ENCODE data around the gene NCK2. TPM values are rescaled to one million over a fixed set of nuclear protein-coding genes. Genes with fewer than 3 reads are reported as not detected.

Gene NCK2
- total RNA-seq, 4 donors from 2014 or later = 56.1 to 69.6 (median 58.7) TPM

- 83 to 91% methylated on average over 4 of the region's 4 CpGs for WGBS, 2 donors
- intact Hi-C loops (cut with DNase I; ENCODE audit: low total_unique reads) = no loop called here
- H3K4me3 ChIP-seq (ENCODE audit: low read depth, poor library complexity, severe bottlenecking) = no peak overlapping the region
Measured at GRCh38 chr2:105774781-105775337, 30.1 kb downstream of the NCK2 start.

DNA sequence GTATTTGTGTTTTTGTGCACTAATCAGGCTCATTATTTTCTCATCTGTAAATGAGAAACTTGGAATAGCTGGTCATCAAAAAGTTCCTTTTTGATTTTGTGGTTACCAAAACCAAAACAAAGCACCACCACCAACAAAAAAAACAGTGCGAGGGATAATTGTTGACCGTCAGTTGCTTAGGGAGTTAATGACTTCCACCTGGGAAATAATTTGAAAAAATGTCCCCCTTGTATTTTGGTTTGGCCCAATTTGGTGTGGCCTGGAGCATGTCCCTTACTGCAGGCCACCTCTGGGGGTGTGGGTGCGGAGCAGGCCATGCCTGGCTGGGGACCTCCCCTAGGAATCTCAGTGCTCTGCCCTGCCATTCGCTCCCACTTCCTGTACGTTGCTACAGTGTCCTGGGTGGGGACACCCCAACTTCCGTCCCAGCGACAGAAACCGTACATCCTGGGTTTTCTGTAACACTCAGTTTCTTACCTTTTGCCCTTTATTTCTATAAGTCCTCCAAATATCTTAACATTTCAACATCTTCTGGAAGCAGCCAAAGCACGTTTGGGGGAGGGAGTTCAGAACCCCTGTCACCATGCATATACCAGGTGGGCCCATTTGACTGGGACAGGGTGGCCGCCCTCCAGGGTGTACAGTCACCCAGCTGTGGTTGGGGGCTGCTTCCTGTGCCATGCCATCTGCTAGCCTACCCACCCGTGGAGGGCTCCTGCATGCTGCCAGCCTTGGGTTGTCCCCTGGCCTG lies 31.3 kb downstream of the NCK2 start:
- H3K4me3 ChIP-seq (ENCODE audit: low read depth, poor library complexity, severe bottlenecking) = no peak overlapping the region
- 68 to 72% methylated on average over 11 of the region's 11 CpGs for WGBS, 2 donors
- DNase-seq (ENCODE audit: low spot score in 2 of 2) = peak in 1 of 2 donors; percentile 83
- intact Hi-C loops (cut with DNase I; ENCODE audit: low total_unique reads) = no loop called here
- no peak for TF ChIP-seq CTCF (IDR thresholded peaks at IDR 0.05)
- no peak for TF ChIP-seq POLR2A (IDR thresholded peaks at IDR 0.05)

More at GRCh38 chr2:105774781-105775337, 30.1 kb downstream of the NCK2 start:
- TF ChIP-seq POLR2A (IDR thresholded peaks at IDR 0.05) = no peak
- no peak for TF ChIP-seq CTCF (IDR thresholded peaks at IDR 0.05)
- peak in 1 of 2 donors; percentile 21 for DNase-seq (ENCODE audit: low spot score in 2 of 2)

- intact Hi-C loops (cut with DNase I; ENCODE audit: low total_unique reads) = no loop called here
- WGBS, 2 donors = 58 to 66% methylated on average over 5 of the region's 5 CpGs
- H3K4me3 ChIP-seq (ENCODE audit: low read depth, poor library complexity, severe bottlenecking) = no peak overlapping the region
- TF ChIP-seq CTCF (IDR thresholded peaks at IDR 0.05) (no peak), POLR2A (IDR thresholded peaks at IDR 0.05) (no peak)
- no peak for DNase-seq (ENCODE audit: low spot score in 2 of 2)
Measured at GRCh38 chr2:105776560-105776928, 31.8 kb downstream of the NCK2 start.

DNA sequence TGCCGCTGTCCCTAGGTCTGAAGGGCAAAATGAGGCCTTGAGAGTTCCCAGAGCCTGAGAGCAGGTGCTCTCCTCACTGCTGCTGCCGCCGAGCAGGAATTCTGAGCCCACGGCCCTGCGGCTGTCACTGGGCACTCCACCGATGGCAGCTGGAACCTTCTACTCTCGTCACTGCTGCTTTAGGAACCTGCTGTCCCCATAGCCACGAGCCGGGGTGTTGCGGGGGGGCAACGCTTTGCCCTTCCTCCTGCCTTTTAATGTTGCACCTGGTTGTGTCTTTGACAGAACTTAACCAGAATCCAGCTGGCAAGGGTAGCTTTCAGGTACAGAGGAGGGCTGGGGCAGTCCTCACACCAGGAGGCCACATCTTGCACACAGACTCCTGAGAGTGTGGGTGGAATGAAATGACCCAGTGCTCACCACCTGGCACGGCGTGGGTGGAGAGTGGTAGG lies 32.3 kb downstream of the NCK2 start:
- no peak overlapping the region for H3K4me3 ChIP-seq (ENCODE audit: low read depth, poor library complexity, severe bottlenecking)
- intact Hi-C loops (cut with DNase I; ENCODE audit: low total_unique reads) = no loop called here
- DNase-seq (ENCODE audit: low spot score in 2 of 2) = peak in 1 of 2 donors; percentile 61
- no peak for TF ChIP-seq POLR2A (IDR thresholded peaks at IDR 0.05)
- no peak for TF ChIP-seq CTCF (IDR thresholded peaks at IDR 0.05)
- 90 to 94% methylated on average over 5 to 13 of the region's 13 CpGs for WGBS, 2 donors

- intact Hi-C loops (cut with DNase I; ENCODE audit: low total_unique reads) = no loop called here
- no peak overlapping the region for H3K4me3 ChIP-seq (ENCODE audit: low read depth, poor library complexity, severe bottlenecking)
- 84 to 87% methylated on average over 9 of the region's 9 CpGs for WGBS, 2 donors
- TF ChIP-seq POLR2A (IDR thresholded peaks at IDR 0.05) (no peak), CTCF (IDR thresholded peaks at IDR 0.05) (no peak)
- DNase-seq (ENCODE audit: low spot score in 2 of 2) = peak in 1 of 2 donors; percentile 28
Measured at GRCh38 chr2:105777506-105778055, 32.9 kb downstream of the NCK2 start.
